Measurements from ENCODE around the gene TTLL11.

Gene TTLL11

DNA sequence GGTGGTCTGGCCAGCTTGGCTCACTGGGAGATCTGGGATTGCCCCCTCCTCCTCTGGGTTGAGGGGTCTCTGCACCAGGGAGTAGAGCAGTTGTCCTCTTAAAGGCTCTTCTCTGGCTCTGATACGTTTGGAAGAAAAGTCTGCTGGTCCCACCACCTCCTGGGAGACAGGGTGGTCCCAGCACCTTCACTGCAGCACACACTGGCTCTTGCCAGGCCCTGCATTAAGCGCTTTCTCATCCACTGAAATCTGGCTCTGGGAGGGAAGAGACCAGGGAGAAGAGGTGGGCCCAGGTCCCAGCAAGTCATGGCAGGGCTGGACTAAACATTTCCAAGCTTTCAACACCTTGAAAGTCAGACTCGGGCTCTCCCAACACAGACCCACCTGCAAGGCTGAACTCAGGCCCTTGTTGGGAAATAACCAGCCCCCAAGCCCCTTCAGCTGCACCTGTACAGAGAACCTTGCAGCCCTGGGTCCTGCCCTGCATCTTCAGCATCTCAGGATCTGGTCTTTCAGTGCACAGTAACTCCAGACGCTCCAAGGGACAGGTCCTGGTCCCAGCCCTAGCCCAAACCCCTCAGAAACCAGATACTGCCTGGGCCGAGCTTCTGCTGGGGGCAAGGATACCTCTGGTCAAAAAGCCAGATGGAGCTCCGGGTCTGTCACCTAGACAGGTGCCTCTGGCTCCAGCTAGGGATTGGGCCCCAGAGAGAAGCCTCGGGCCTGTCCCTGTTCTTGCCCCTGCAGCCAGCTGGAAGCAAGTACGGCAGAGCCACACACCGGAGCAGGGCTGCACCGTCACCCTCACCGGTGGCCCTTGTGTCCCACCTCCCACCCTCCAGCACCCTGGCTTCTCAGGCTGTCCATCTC lies 307.2 kb downstream of the TTLL11 start:
- DNase-seq (ENCODE audit: low read depth in 2 of 2), result no peak

DNA sequence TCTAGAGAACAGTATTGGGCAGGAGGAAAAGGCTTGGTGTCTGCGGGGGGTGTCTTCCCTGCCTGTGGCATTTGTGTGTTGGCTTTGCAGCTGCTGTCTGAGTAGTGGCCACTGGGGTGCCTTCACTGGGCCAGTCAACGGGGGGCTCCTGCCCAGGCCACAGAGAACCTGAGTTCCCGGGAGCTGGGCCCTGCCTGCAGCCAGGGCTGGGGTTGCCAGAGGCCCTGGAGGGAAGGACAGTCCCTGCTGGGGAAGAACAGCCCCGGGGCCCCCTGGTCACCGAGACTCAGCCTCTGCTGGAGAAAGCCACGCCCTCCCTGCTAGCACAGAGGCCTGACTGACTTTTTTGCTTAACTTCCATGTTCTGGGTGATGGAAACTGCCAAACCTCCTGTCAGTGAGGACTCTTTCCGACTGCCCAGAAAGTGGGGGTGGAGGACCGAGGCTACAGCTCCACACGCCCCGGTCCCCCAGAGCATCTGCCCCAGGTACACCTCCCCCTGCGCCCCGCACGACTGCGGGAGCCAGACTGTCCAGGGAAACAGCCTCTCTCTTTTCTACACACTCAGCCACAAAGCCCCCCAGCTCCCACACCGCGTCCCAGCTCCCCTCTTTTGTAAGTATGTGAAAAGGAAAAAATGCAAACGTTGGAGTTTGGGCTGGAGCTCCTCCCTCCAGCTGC lies 308.2 kb downstream of the TTLL11 start:
- no peak for DNase-seq (ENCODE audit: low read depth in 2 of 2)

DNA sequence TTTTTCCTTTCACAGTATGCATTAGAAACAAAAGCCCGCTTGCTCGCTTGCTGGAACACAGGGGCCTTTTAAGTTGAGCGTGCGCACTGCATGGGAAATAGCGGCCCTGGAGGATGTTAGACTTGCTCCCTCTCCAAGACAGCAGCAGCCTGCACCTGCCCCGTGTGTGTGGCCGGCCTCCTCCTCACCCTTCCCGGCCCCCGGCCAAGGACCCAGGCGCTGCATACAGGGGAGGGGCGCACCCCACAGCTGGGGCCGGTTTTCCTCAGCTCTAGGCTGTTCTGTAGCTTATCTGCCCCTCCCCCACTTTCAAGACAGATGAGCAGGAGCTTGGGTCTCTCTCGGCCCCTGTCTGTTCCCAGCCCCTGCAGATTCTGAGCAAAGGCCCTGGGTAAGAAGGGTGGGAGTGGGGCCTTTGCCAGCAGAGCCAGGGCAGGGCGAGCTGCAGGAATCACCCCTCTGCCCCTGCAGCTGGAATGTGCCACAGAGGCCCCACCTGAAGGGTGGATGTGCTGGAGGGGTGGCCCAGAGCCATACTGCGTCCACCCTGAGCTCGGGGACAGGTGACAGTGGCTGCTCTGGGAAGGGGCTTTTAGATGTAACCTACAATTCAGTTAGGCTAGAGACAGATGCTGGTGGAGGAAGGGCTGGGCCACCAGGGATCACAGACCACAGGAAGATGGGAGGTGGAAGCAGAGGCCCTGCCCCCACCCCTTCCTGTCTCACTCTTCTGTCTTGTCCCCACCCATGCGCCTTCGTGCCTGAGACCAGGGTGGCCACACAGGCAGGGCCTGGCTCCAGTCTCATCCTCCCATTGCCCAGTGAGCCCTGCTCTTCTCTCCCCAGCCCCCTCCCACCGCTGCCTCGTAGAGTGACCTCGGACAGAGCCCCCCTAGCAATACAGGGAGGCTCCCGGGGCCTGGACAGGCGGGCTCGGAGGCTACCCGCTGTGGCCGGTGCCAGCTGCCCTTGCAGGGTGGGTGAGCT lies 309.3 kb downstream of the TTLL11 start:
- no peak for DNase-seq (ENCODE audit: low read depth in 2 of 2)

DNA sequence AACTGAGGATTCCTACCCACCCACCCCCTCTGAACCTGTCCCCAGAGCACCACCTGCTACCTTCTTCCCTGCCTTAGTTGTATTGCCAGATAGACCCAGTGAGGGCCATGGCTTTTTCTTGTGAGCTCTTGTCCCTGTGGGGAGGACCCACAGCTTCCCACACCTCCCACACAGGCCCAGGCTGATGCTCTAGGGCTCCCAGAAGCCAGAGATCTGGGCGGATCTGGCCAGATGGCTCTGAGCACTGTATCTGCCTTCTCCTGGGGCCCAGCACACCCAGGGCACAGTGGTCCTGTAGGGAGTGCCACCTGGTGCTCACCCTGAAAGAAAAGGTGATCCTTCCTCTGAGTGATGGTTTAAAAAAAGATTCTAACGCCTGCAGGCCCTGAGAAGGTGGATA lies 310.0 kb downstream of the TTLL11 start:
- no peak for DNase-seq (ENCODE audit: low read depth in 2 of 2)

DNA sequence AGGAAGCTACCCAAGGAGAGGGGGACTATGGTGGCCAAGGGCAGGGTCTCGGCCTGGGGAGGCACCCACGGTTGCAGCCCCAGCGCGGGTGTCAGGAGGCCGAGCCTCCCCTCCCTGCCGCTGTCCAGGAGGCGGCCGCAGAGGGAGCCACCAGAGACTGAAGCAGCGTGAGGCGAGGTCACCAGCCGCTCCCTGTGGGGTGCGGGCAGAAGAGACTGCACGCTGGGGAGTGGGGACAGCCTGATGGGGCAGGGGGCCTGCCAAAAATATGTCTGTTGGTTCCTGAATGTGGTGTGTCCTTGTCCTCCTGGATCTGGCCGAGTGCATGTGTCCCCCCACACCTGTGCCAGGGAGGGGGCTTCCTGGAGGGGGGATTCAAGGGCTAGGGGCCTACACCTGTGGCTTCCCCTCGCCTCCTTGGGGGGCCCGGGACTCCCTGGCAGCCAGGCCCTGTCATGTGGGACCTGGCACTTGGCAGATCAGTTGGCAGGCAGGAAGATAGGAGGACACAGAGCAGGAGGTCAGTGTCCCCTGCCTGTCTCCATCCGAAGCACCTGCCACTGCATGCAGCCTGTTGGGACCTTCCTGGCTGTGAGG lies 310.5 kb downstream of the TTLL11 start:
- DNase-seq (ENCODE audit: low read depth in 2 of 2), result no peak

DNA sequence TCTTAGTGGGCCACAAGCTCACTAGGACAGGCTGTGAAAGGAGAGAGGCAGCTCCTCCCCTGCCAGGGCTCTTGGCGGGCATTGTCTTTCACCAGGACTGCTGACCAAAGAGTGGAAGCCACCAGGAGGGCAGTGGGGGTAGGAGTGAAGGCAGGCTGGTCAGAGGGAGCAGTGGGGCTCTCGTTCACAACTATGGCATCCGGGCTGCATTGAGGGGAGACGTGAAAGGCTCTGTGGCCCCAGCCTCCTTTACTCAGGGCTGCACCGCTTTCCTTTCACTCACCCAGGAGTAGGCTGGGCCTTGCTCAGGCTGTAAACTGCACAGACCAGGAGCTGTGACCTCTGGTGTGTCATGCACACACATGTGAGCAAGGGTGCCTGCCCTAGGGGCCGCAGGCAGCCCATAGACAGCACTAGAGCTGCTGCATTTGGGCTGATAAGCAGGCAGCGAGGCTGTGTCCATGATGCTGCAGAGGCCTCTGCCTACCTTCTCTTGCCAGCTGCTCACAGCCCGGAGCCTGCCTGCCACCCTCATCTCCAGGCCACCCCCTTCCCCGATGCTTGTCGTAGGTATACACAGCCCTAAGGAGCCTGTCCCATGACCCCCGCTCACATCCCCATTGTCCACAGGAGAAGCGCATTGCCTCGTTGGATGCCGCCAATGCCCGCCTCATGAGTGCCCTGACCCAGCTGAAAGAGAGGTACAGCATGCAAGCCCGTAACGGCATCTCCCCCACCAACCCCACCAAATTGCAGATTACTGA lies 311.2 kb downstream of the TTLL11 start:
- no peak for DNase-seq (ENCODE audit: low read depth in 2 of 2)

DNA sequence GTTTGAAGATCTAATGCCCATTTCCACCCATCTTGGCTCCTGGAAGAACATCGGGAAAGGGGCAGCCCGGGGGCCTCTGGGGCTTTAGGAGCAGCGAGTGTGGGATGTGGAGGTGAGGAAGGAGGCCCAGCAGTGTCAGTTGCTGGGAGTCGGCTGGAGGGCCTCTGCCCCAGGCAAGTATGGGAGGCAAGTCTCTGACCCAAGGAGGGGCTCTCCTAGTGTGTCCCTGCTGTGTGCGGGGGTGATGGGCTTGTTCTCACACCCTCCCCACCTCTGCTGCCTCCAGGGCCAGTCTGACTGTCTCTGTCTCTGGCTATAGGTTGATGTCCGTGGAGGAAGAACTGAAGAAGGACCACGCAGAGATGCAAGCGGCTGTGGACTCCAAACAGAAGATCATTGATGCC lies 312.0 kb downstream of the TTLL11 start:
- DNase-seq (ENCODE audit: low read depth in 2 of 2), result no peak

DNA sequence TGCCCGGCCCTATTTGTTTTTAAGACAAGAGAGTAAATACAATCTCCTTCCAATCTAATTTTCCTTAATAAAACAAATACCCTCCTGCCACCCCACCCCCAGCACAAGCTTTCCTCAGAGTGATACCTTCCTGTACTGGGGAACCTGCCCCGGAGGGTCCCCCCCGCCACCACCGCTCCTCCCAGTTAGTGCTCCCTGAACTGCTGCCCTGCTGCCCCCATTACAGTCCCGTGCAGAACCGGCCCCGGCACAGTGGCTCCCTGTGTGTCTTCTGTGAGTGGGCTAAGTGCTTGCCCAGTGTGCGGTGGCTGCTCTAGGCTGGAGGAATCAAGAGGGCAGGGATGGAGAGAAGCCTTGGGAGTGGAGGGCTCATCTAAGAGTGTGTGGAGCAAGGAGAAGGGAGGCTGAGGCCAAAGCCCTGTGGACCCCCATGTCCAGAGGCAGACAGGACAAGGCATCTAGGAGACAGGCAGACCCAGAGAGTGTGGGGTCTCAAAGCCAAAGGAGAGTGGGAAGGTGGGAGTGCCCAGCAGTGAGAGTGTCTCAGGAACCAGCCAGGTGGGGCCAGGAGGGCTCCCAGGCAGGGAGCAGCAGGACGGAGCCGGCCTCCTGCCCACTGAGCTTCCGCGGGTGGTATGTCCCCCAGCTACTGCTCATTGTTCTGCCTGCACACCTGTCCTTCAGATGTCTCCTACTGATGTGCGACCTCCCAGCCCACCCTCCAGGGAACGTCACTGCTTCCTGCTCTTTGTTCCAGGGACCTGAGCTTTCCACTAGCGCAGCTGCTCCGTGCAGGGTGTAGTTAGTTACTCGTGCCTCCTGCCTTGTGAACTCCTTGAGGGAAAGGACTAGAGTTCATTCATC lies 312.7 kb downstream of the TTLL11 start:
- no peak for DNase-seq (ENCODE audit: low read depth in 2 of 2)

DNA sequence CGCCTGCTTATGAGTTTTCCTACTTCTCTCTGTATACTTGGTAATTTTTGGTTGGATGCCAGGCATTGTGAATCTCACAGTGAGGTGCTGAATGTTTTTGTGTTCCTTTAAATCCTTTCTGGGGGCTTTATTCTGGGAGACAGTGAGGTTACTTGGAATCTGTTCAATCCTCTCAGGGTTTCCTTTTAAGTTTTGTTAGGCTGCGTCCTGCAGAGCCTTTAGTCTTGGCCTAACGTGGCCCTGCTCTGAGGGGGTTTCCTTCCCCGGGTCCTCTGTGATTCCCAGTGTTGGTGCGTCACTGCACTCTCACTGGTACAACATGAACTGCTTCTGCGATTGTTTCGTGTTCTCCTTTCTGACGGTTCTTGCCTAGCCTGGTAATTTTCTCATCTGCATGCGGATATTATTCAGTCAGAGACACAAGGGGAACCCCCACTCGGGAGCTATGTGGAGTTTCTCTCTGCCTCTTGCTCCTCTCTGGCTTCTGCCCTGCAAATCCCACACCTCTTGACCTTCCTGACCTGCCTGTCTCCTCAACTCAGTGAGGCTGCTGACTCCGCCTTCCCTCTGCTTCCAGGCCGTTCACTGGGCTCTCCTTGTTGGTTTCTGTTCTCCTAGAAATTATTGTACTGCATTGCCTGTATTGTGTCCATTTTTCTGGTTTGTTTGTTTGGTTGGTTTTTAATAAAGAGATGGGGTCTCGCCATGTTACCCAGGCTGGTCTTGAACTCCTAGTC lies 313.6 kb downstream of the TTLL11 start:
- DNase-seq (ENCODE audit: low read depth in 2 of 2), result no peak

DNA sequence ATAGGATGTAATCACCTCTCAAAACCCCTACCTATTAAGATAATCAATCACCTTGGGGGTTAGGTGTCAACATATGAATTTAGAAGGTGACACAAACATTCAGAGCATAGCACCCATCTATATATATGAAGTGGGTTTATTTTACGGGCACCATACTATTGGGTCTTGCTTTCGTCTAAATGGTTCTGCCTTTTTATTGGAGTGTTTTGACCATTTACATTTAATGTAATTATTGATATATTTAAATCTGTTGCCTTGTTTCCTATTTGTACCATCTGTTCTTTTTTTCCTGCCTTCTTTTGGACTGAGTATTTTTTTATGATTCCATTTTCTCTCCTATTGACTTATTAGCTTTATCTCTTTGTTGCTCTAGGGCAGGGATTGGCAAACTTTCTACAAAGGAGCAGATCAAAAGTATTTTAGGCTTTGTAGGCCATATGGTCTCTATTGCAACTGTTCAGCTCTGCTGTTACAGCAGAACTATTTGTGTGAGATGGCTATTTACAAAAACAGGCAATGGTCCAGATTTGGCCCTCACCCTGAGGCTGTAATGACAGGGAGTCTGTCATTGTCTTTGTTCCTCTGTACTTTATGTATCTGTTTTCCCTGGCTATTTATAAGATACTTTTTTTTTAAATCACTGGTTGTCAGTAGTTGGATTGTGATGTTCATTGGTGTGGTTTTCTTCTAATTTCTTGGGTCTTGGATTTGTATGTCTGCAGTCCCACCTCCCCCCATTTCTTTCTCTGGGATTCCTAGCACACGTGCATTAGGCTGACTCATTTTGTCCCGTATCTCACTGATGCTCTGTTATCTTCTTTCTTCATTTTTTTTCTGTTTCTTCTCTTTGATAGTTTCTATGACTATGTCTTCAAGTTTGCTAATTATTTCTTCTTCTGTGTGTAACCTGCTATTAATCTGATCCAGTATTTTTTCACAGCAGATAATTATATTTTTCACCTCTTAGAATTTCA lies 314.6 kb downstream of the TTLL11 start:
- DNase-seq (ENCODE audit: low read depth in 2 of 2), result no peak

DNA sequence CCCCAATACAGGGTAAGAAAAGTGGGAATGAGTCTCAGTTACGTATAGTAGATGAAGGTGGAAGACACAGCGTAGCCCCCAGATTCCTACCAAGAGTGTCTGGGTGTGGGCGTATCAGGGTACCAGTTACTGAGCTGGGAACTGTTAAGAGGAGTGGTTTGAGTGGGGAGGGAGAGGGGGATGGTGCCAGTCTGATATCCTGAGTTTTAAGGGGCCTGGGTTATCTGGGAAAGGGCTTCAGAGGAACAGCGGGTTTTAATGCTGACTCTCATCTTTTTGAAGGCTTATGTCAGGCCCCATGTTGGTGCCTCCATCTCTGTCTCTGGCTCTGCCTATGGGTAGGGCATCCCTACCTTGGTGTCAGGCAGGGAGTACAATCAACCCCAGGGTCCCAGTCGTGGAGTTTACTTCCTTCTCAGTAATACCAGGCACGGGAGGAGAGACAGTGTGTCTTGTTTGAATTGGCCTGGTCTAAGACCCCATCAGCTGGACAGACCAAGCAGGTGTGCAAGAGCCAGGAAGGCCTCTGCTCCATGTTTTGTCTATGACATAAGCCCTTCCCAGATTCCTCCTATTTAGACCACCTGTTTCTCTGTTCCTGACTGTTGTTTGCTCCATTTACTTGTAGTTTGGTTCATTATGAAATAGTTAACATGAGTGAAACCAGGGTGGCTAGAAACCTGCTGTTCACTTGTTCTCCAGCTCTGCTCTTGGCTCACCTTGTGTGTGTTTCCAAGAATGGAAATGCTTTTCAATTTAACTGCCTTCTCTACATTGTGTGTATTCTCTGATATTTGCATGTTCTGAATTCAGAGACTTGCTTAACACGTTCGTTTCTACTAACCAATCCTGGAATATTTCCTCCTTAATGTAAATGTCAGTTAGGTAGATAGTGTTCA lies 316.1 kb downstream of the TTLL11 start:
- no peak for DNase-seq (ENCODE audit: low read depth in 2 of 2)

DNA sequence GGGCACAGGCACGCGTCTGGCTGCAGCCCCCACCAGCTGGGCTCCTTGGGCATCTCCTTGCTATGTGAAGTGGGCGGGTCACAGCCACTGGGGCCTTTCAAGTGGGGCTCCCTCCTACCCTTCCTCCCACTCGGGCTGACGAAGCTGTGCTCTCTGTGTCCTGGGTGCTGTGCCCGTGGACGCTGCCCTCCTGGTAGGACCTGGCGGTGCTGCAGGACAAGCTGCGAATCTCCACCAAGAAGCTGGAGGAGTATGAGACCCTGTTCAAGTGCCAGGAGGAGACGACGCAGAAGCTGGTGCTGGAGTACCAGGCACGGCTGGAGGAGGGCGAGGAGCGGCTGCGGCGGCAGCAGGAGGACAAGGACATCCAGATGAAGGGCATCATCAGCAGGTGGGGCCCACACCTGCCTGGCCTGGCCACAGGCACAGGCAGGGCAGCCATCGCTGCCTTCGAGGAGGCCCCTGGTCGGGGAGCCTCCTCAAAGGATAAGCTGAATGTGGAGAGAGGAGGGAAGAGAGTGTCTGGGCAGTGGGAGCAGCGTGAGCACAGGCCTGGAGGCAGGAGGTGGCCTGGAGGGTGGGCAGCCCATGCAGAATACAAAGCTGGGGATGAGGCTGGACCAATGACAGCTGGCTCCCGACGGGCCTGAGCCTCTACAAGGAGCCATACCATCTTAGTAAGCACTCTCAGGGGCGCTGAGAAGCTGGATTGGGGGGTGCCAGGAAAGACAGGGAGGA lies 316.9 kb downstream of the TTLL11 start:
- DNase-seq (ENCODE audit: low read depth in 2 of 2), result no peak

DNA sequence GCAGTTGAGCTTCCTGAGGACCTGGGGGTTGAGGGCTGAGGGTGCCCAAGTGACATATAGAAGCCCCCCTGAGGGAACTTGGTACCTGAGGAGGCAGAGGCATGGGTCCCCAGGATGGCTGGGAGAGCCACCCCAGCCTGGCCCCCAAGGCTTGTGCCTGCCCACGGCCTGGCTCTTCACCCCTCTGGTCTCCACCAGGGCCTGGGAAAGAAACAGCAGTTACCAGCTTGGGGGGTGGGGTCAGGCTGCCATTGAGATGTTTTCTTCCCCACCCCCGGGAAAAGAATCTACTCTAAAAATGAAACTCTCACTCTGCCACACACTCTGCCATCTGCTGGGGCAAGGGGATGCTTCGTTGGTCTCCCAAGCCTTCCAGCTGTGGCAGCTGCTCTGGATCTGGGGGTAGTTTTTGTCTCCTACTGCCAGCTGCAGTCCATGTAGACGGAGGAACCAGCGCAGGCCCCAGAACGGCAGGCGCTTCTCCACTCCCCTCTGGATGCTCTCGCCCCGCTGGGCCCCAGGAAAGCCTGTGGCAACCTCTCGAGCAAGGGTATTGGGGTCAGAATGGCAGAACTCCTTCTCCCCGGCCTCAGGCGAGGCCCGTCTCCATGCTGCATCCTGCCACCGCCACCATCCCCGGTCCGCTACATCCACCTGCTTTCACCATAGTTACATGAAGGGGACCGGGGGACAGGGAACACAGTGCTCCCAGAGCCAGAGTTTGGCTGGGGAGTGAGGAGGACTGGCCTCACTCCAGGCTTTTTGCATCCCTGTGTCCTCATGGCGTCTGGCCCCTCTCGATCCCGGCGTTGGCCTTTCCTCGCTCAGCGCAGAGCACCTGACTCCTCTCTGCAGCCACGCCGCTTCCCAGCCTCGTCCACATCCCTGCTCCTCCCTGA lies 318.1 kb downstream of the TTLL11 start:
- no peak for DNase-seq (ENCODE audit: low read depth in 2 of 2)

DNA sequence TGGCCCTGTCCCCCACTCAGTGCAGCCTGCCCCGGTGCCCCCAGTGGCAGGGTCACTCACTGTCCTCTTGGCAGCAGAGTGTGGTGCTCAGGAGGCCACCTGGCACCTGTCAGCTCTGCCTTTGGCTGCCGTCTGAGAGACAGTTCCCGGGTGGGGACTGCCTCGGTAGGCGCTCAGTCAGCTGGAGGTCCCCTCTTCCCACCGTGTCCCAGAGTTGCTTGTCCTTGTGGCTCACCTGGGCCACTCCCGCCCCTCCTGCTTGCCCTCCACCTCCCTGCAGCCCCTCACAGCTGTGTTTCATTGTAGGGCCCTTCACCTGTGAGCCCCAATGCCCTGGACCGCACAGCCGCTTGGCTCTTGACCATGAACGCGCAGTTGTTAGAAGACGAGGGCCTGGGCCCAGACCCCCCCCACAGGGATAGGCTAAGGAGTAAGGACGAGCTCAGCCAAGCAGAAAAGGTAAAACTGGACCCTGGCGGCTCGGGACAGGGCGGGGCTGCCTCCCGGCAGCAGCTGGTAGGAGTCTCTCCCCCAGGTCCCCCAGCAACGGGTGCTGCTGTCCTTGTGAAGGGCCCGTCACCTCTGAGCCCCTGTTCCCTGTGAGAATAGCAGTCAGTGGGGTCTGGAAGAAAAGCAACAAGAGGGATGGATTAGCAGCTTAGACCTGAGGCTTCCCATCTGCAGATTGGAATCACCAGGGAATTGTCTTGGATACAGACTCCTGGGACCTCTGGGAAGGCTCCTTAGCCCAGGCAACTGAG lies 319.0 kb downstream of the TTLL11 start:
- no peak for DNase-seq (ENCODE audit: low read depth in 2 of 2)

All from stimulated activated CD8-positive, alpha-beta memory T cell treated with anti-CD3 and anti-CD28 coated beads, Interleukin-7, amount 100 ng/mL, for 1 hour (primary cell).